Measurements from ENCODE around the gene FAU. TPM values are rescaled to one million over a fixed set of nuclear protein-coding genes. Genes with fewer than 3 reads are reported as not detected.

The FAU gene
- total RNA-seq, 1 experiment from 2014 or later: 1,014 TPM

DNA sequence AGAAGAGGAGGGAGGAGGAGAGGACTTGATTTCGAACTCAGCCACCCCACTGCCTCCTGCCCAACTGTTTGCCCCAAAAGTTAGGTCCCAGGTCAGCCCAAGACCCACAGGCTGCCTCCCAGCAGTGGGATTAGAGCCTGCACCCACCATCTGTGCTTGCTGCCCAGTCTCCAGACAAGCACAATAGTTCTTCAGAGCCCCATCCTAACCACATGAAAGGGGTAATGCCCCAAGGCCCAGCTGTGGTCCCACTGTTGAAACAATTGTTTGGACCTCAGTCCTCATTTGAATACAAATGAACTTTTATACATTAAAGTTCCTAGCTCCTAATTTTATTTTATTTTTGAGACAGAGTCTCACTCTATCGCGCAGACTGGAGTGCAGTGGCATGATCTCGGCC lies 31.3 kb downstream of the FAU start:
- no peak for DNase-seq
- H3K27me3 ChIP-seq (ENCODE audit: control insufficient read depth, insufficient read depth, low read length): no peaks in the 10 kb centered on the region
- H3K4me3 ChIP-seq (ENCODE audit: insufficient read depth, low read depth, low read length): no peak overlapping the region
- peaks cover under 1% of the 10 kb centered on the region; the same call in 1 of the 2 replicates for H3K36me3 ChIP-seq (replicated peaks; ENCODE audit: control insufficient read depth, insufficient read depth, low read length)

DNA sequence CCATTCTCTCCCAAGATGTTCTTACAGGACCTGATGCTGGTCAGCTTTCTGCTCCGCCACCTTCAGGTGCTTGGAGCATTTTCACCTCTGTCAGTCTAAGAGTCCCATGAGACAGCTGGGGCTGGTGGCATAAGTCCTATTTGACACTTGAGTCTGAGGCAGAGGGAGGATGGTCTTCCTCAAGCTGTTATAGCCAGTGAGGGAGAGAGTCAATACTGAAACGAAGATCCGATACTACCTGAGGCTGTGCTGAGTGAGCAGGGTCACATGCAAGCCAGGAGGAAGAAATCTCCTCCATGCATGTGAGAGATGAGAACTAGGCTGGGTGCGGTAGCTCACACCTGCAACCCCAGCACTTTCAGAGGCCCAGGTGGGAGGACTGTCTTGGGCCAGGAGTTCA lies 32.3 kb downstream of the FAU start:
- DNase-seq: no peak
- Histone ChIP-seq H3K36me3 (replicated peaks; ENCODE audit: control insufficient read depth, insufficient read depth, low read length) (peaks cover 1% of the 10 kb centered on the region; the same call in 1 of the 2 replicates), H3K27me3 (ENCODE audit: control insufficient read depth, insufficient read depth, low read length) (no peaks in the 10 kb centered on the region), H3K4me3 (ENCODE audit: insufficient read depth, low read depth, low read length) (no peak overlapping the region)

DNA sequence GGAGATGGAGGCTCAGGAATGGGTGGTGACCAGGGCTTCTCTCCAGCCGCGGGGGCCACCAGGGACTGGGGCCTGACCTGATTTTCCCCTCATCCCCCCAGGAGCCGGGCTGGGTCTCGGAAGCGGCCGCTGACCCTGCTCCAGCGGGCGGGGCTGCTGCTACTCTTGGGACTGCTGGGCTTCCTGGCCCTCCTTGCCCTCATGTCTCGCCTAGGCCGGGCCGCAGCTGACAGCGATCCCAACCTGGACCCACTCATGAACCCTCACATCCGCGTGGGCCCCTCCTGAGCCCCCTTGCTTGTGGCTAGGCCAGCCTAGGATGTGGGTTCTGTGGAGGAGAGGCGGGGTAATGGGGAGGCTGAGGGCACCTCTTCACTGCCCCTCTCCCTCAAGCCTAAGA lies 34.1 kb downstream of the FAU start:
- H3K36me3 ChIP-seq (replicated peaks; ENCODE audit: control insufficient read depth, insufficient read depth, low read length): peaks cover 1% of the 10 kb centered on the region; the same call in 1 of the 2 replicates
- no peak overlapping the region for H3K4me3 ChIP-seq (ENCODE audit: insufficient read depth, low read depth, low read length)
- H3K27me3 ChIP-seq (ENCODE audit: control insufficient read depth, insufficient read depth, low read length): no peaks in the 10 kb centered on the region
- DNase-seq: no peak

DNA sequence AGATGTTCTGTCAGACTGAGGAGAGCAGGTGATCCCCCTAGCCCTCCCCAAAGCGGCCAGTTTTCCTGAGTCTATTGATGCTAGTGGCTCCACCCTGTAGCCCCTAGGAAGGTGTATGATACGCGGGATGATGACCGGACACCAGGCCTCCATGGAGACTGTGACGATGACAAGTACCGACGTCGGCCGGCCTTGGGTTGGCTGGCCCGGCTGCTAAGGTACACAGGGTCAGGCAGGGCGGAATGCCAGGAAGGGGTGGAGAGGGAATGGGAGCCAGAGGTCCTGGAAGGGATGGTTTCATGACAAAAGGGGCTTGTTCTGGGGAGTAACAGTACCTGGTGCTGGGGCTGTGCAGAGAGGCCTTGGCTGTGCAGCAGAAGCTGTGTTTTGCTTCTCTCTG lies 34.7 kb downstream of the FAU start:
- Histone ChIP-seq H3K27me3 (ENCODE audit: control insufficient read depth, insufficient read depth, low read length) (no peaks in the 10 kb centered on the region), H3K4me3 (ENCODE audit: insufficient read depth, low read depth, low read length) (no peak overlapping the region), H3K36me3 (replicated peaks; ENCODE audit: control insufficient read depth, insufficient read depth, low read length) (peaks cover 1% of the 10 kb centered on the region)
- DNase-seq: no peak

DNA sequence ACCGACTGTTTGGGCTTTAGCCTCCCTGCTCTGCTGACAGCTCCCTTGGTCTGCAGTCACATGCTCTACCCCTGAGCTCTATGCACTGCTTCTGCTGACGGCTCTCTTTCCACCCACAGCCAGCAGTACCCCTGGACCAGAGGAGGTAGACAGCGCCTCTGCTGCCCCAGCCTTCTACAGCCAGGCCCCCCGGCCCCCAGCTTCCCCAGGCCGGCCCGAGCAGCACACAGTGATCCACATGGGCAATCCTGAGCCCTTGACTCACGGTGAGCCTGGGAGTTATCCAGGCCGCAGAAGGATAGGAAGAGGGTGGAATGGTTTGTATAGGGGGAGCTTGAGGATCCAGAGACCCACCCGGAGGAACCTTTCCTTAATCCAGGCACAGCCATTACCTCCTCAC lies 35.1 kb downstream of the FAU start:
- H3K27me3 ChIP-seq (ENCODE audit: control insufficient read depth, insufficient read depth, low read length): no peaks in the 10 kb centered on the region
- no peak overlapping the region for H3K4me3 ChIP-seq (ENCODE audit: insufficient read depth, low read depth, low read length)
- H3K36me3 ChIP-seq (replicated peaks; ENCODE audit: control insufficient read depth, insufficient read depth, low read length): peaks cover 5% of the 10 kb centered on the region
- DNase-seq: no peak

DNA sequence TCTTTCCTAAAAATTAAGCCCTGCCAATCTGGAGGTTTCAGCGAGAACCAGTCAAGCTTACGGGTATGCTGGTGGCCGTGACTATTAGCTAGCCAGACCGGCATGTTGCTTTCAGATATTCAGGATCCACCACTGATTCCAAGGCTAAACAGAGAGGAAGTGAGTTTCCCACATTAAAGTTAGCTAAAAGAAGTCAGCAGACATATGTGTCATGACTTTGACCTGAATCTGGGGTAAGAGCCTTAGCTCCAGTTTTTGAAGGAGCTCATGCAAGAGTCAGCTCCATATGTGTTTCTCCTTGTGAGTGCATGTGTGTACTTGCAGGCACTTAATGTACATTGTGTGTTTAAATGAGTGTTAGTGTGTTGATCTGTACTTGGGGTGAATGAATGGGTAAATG lies 36.5 kb downstream of the FAU start:
- H3K36me3 ChIP-seq (replicated peaks; ENCODE audit: control insufficient read depth, insufficient read depth, low read length): peaks cover 12% of the 10 kb centered on the region
- no peaks in the 10 kb centered on the region for H3K27me3 ChIP-seq (ENCODE audit: control insufficient read depth, insufficient read depth, low read length)
- DNase-seq: no peak
- no peak overlapping the region for H3K4me3 ChIP-seq (ENCODE audit: insufficient read depth, low read depth, low read length)

DNA sequence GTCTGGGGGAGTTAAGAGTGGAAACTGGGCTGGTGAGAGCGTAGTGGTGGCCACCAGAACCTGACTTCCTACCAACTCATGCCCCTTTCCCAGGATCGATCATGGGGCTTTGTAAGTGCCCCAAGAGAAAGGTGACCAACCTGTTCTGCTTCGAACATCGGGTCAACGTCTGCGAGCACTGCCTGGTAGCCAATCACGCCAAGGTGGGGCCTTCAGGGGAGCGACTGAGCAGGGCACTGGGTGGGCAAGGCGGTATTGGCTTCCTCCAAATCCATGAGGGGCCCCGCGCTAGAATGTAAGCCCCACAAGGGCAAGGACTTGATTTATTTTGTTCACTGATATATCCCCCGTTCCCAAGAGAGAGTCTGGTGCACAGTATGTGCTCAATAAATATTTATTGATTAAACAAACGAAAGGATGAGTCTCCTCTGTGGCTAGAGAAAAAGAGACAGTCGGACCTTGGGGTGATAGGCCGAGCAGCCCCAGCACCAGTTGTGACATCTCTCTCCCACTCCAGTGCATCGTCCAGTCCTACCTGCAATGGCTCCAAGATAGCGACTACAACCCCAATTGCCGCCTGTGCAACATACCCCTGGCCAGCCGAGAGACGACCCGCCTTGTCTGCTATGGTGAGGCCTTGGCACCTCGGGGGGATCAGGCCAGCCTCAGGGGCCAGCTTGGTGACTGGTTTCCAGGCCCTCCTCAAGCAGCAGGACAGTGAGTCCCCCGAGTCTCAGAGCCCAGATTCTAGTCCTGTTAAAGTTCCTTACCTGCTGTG lies 37.1 kb downstream of the FAU start:
- peaks cover 17% of the 10 kb centered on the region for H3K36me3 ChIP-seq (replicated peaks; ENCODE audit: control insufficient read depth, insufficient read depth, low read length)
- peak overlapping the region; percentile 88 for H3K4me3 ChIP-seq (ENCODE audit: insufficient read depth, low read depth, low read length)
- H3K27me3 ChIP-seq (ENCODE audit: control insufficient read depth, insufficient read depth, low read length): no peaks in the 10 kb centered on the region
- DNase-seq: no peak

DNA sequence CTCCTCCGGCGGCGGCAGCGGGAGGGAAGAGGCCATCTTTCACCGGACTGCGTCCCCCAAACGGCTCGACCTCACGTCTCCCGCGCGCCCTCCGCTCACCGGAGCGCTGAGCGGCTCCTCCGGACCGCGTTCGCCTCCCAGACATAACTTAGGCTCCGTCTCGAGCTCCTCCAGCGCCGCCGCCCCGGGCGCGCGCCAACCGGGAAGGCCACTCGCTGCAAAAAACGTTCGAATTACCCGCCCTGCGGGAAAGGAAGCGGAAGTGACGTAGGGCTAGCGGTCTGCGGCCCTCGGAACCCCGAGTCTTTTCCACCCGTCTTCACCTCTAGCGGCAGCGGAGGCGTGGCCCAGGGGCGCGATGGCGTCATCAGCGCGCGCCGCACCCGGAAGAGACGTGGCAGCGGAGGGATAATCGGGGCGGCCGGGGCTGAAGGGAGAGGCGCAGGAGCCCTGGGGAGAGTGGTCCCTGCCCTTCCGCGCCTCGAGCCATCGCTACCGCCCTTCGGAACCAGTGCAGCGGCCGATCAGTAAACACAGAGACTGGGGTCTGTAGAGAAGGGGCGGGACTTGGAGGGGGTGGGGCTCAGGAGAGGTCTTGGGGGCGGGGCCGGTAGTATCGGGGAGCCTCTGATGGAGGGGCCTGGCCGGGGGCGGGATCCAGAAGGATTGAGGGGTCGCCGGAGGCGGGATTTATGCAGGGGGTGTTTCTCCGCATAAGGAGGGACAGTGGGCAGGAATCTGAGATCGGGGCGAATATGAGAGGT lies 37.9 kb downstream of the FAU start, which contains the start of the genes CDCA5 and ZFPL1:
Gene CDCA5, minus strand, starts transcription at position 207 of the 764 bp plus-strand sequence. Its CDS starts 62 bp downstream, at position 145.
Gene ZFPL1, plus strand, starts transcription at position 389 of the 764 bp plus-strand sequence. CDS start 477 bp downstream, outside the sequence.
- peak; percentile 100 for DNase-seq
- no peaks in the 10 kb centered on the region for H3K27me3 ChIP-seq (ENCODE audit: control insufficient read depth, insufficient read depth, low read length)
- H3K36me3 ChIP-seq (replicated peaks; ENCODE audit: control insufficient read depth, insufficient read depth, low read length): peaks cover 20% of the 10 kb centered on the region
- peak within 1 kb of the TSS; percentile 88 for H3K4me3 ChIP-seq (ENCODE audit: insufficient read depth, low read depth, low read length)

DNA sequence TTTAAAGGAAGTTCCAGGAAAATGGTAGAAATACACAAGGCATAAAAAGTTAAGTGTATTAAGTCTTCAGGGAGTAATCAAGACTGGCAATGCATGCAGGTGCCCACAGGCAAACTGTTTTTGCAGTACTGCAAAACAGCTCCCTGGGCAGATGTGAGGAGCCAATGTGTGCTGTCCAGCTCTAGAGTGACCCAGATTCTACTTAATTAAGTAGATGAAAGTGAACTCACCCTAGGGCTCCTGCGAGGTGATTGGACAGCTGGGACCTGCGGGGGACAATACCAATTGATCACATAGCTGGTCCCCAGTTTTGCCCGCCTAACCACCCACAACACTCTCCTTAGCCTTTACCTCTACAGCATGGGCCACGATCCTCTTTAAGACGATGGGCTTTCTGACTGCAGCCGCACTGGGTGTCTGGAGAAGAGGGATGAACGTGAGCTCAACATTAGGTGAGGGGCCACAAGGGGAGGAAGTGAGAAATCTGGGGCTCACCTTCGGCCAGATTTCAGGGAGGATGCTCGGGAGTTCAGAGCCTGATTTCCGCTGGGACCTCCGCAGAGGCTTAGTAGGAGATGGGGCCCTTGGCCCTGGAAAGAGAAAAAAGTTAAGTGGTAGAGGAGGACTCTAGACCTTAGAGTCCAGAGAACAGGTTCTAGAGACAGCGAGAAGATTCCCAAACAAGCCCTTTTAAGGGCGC lies 38.6 kb downstream of the FAU start:
- peak overlapping the region; percentile 88 for H3K4me3 ChIP-seq (ENCODE audit: insufficient read depth, low read depth, low read length)
- peaks cover 26% of the 10 kb centered on the region for H3K36me3 ChIP-seq (replicated peaks; ENCODE audit: control insufficient read depth, insufficient read depth, low read length)
- peak; percentile 40 for DNase-seq
- H3K27me3 ChIP-seq (ENCODE audit: control insufficient read depth, insufficient read depth, low read length): no peaks in the 10 kb centered on the region

DNA sequence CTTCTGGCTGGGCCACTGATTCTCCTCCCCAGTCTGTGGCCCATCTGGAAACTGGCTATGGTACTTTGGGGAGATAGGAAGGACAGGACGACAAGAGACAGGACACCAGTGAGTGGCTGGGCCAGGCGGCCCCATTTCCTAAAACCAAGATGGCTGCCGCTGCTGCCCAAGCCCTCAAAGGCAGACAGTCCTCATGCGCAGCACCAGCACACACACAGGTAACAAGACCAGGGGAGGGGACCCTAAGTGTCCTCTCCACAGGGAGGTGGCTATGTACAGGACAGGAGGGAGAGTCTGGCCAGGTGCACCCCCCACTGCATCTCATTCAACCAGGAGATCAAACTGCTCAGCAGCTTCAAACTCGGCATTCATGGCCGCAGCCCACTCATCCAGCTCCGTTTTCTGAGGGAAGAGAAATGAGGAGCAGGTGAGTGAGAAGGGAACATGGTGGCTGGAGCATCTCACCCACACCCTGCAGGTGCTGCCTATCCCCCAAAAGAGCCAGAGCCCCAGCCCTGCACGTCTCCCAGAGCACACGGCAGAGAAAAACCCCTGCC lies 43.1 kb downstream of the FAU start:
- no peak for DNase-seq
- Histone ChIP-seq H3K4me3 (ENCODE audit: insufficient read depth, low read depth, low read length) (no peak overlapping the region), H3K27me3 (ENCODE audit: control insufficient read depth, insufficient read depth, low read length) (no peaks in the 10 kb centered on the region), H3K36me3 (replicated peaks; ENCODE audit: control insufficient read depth, insufficient read depth, low read length) (peaks cover 39% of the 10 kb centered on the region)

DNA sequence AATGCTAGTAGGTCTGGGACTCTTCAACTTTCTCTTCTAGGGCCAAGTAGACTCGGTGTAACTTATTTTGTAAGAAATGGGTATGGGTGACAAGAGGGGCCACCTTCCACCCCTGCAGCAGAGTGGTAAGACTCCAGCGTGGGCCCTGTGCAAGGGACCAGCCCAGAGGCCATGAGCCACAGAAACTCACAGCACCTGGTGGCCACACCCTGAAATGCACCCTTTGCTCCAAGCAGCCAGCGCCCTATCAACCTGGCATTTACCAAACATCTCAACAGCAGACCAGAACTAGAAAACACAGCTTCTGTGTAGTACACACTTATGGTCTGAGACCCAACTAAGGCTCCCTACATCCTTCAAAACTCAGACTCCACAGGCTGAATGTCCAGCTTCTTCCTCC lies 43.8 kb downstream of the FAU start:
- no peak overlapping the region for H3K4me3 ChIP-seq (ENCODE audit: insufficient read depth, low read depth, low read length)
- H3K36me3 ChIP-seq (replicated peaks; ENCODE audit: control insufficient read depth, insufficient read depth, low read length): peaks cover 39% of the 10 kb centered on the region
- H3K27me3 ChIP-seq (ENCODE audit: control insufficient read depth, insufficient read depth, low read length): no peaks in the 10 kb centered on the region
- peak; percentile 85 for DNase-seq

DNA sequence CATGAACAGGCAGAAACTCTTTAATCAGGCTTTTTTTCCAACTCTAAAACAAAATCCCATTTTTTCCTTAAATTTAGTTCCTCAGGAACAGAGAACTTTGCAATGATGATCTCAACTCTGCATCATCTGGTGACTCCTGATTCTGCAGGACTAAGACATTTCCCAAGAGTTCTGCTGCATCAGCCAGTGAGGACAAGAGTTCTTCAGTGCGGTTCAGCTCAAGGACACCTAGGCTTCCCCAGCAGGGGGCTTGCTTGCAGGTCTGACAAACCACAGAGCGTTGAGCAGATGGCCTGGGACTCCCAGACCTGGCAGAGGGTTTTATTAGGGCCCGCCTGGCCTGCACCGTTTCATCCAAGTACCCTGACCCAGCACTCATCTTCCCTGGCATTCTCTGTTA lies 44.5 kb downstream of the FAU start:
- no peak for DNase-seq

DNA sequence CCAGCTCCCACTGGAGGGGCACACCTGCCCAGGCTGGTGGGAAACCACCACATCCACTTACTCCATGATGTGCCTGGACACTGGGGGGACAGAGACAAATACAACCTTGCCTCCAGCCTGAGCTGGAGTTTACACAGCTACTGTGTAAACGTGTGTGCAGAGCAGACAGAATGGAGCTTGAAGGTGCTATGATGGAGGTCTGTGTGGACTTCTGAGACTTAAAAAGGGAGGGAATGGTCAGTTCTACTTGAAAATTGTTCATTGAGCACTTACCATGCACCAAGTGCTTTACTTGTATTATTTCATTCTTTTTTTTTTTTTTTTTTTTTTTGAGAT lies 49.3 kb downstream of the FAU start:
- Histone ChIP-seq H3K36me3 (replicated peaks; ENCODE audit: control insufficient read depth, insufficient read depth, low read length) (peaks cover 10% of the 10 kb centered on the region), H3K27me3 (ENCODE audit: control insufficient read depth, insufficient read depth, low read length) (no peaks in the 10 kb centered on the region), H3K4me3 (ENCODE audit: insufficient read depth, low read depth, low read length) (no peak overlapping the region)
- DNase-seq: no peak

More for the DNA sequence above, 44.5 kb downstream of the FAU start:
- Histone ChIP-seq H3K4me3 (ENCODE audit: insufficient read depth, low read depth, low read length) (no peak overlapping the region), H3K27me3 (ENCODE audit: control insufficient read depth, insufficient read depth, low read length) (no peaks in the 10 kb centered on the region), H3K36me3 (replicated peaks; ENCODE audit: control insufficient read depth, insufficient read depth, low read length) (peaks cover 39% of the 10 kb centered on the region)

DNA sequence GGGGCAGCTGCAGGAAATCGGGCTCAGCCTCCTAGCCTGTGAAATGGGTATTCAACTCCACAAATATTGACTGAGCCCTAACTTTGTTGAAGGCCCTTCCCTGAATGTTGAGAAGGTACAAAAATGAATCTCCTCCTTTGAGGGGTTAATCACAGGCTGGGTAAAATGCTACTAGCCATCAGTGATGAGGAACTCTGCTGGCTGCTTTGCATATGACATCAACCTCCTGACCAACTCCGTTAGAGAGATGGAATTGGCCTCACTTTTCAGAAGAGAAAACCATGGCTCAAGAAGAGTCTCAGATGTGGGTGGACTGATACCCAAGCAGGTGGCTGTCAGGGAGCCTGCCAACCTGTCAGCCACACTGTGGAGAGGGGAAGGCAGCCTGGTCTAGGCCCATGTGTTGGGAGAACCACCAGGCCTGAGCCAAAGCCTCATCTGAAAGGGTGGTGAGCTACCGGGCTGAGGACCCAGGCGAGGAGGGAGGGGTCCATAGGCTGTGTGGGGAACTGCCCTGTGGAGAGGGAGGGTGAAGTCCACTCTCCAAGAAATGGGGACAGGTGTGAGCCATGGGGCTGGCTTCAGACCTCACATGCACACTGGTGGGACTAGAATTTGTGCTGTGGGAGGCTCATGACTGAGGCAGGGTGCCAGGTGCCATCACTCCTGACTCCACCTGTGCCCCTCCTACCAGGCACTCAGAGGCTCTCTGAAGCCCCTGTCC lies 49.9 kb downstream of the FAU start:
- Histone ChIP-seq H3K27me3 (ENCODE audit: control insufficient read depth, insufficient read depth, low read length) (no peaks in the 10 kb centered on the region), H3K4me3 (ENCODE audit: insufficient read depth, low read depth, low read length) (no peak overlapping the region), H3K36me3 (replicated peaks; ENCODE audit: control insufficient read depth, insufficient read depth, low read length) (peaks cover 5% of the 10 kb centered on the region; the same call in 1 of the 2 replicates)
- DNase-seq: peak; percentile 29

All from H7 (cell line).